K562 (cell line): ENCODE data around the gene SVOP. TPM values are rescaled to one million over a fixed set of nuclear protein-coding genes. Genes with fewer than 3 reads are reported as not detected.
A peak's percentile ranks its signal among the peaks of the same experiment; 100 is the strongest.

ENCODE experiments used
- FOXJ2 ChIP-seq: fragments of 200-800 bp; sonication (Bioruptor generic); IDR thresholded peaks from 2 replicates; pipeline ENCODE4 v1.6.1; 2016; ENCODE audit warnings: missing genetic modification characterization, missing compliant biosample characterization
- IFI16 ChIP-seq: fragments of 250-450 bp; sonication (Bioruptor Pico); IDR thresholded peaks from 2 replicates; pipeline ENCODE4 v2.1.2; 2022; ENCODE audit warnings: mild to moderate bottlenecking, inconsistent platforms
- MAFK ChIP-seq: IDR thresholded peaks from 2 replicates; pipeline ENCODE4 v1.6.1; 2011; ENCODE audit warnings: low read length, improper control_type of control experiment
- PHF8 ChIP-seq: fragments of 200-600 bp; sonication (generic); IDR thresholded peaks from 2 replicates; pipeline ENCODE4 v1.6.1; 2012; ENCODE audit warnings: mixed run types, mild to moderate bottlenecking, inconsistent platforms, low read length, moderate library complexity, borderline replicate concordance
- POLR2AphosphoS5 ChIP-seq: IDR thresholded peaks from 2 replicates; pipeline ENCODE4 v1.6.1; 2011; ENCODE audit warnings: mild to moderate bottlenecking, low read depth, low read length, moderate library complexity; ENCODE audit not compliant: control insufficient read depth, insufficient read depth
- POLR3A ChIP-seq: IDR thresholded peaks from 2 replicates; pipeline ENCODE4 v1.6.1; 2011; ENCODE audit warnings: borderline replicate concordance, mild to moderate bottlenecking, moderate library complexity; ENCODE audit not compliant: insufficient read length, insufficient read depth; ENCODE audit errors: extremely low read depth
- PRMT5 ChIP-seq: sonication (generic); formaldehyde crosslinking; IDR thresholded peaks from 2 replicates; pipeline ENCODE4 v1.5.0; 2020; ENCODE audit warnings: missing genetic modification reagents
- PYGO2 ChIP-seq: fragments of 450-650 bp; IDR thresholded peaks from 2 replicates; pipeline ENCODE4 v1.6.1; 2016; ENCODE audit warnings: mild to moderate bottlenecking, missing genetic modification characterization, moderate library complexity, missing compliant biosample characterization
- RFX1 ChIP-seq: fragments of 450-650 bp; IDR thresholded peaks from 2 replicates; pipeline ENCODE4 v1.6.1; 2016; ENCODE audit warnings: mild to moderate bottlenecking, moderate library complexity
- SAFB ChIP-seq: fragments of 200-400 bp; formaldehyde crosslinking; IDR thresholded peaks from 2 replicates; pipeline ENCODE4 v1.6.1; 2017; ENCODE audit warnings: low read depth, low read length, borderline replicate concordance
- SMAD1 ChIP-seq: fragments of 150-350 bp; IDR thresholded peaks from 2 replicates; pipeline ENCODE4 v1.6.1; 2014; ENCODE audit warnings: low read length, low read depth; ENCODE audit not compliant: partially characterized antibody
- TEAD1 ChIP-seq, 2 experiments: fragments of 450-650 bp in 1 of 2; sonication (generic) in 1 of 2; formaldehyde crosslinking; IDR thresholded peaks; 2 replicates each; pipeline versions ENCODE4 v1.4.0 to v1.8.0; 2020 to 2022; ENCODE audit warnings: mild to moderate bottlenecking in 2 of 2, missing genetic modification reagents in 1 of 2
- TSC22D4 ChIP-seq: fragments of 450-650 bp; IDR thresholded peaks from 2 replicates; pipeline ENCODE4 v1.6.1; 2016; ENCODE audit warnings: missing genetic modification characterization, missing biosample characterization, control low read depth
- ZC3H4 ChIP-seq: sonication (generic); formaldehyde crosslinking; IDR thresholded peaks from 2 replicates; pipeline ENCODE4 v1.9.0; 2021; ENCODE audit warnings: missing genetic modification reagents, borderline replicate concordance
- ZNF146 ChIP-seq: IDR thresholded peaks from one replicate; pipeline ENCODE4 v1.6.1; 2018; ENCODE audit warnings: missing compliant biosample characterization; ENCODE audit not compliant: unreplicated experiment
- ZNF239 ChIP-seq: fragments of 250-450 bp; sonication (Bioruptor Pico); IDR thresholded peaks from 2 replicates; pipeline ENCODE4 v1.4.0; 2020; ENCODE audit warnings: mild to moderate bottlenecking
- ZNF589 ChIP-seq: fragments of 200-800 bp; sonication (Bioruptor generic); IDR thresholded peaks from 2 replicates; pipeline ENCODE4 v1.6.1; 2016; ENCODE audit warnings: low read depth, missing genetic modification characterization, missing compliant biosample characterization
- polyA plus RNA-seq, 8 experiments: library from polyadenylated mRNA; depleted of rRNA in 4 of 8; stranded (reverse) in 5 of 8; unstranded in 3 of 8; fragments of >200 nt; fragmentation: Nextera tagmentation in 2 of 8; fragmentation: Illumina TruSeq in 1 of 8; extraction: Ambion mirVana in 2 of 8; extraction: Trizol in 1 of 8; gene quantifications; 2 replicates each; pipeline versions ENCODE4 v1.2.1 to v1.2.3, GENCODE V29; 2011 to 2014; ENCODE audit warnings: inconsistent platforms in 1 of 8, missing spikeins in 1 of 8
- total RNA-seq, 7 experiments: library from RNA; depleted of rRNA in 6 of 7; stranded (reverse); fragments of >200 nt in 6 of 7; fragmentation: Illumina TruSeq in 2 of 7; extraction: Trizol in 2 of 7; gene quantifications; 2 replicates each; pipeline versions ENCODE4 v1.2.1 to v1.2.3, GENCODE V29; 2011 to 2021; ENCODE audit warnings: low replicate concordance in 1 of 7
- TF ChIP-seq, protein P1 (sequence below): fragments of 450-650 bp; IDR thresholded peaks from 2 replicates; pipeline ENCODE4 v1.6.1; 2014; ENCODE audit warnings: low read depth, mild to moderate bottlenecking, moderate library complexity, borderline replicate concordance
- TF ChIP-seq, protein P2 (sequence below), 2 experiments: fragments of 450-650 bp in 1 of 2; sonication (generic) in 1 of 2; formaldehyde crosslinking; conservative IDR thresholded peaks; 2 replicates each; pipeline versions ENCODE4 v1.4.0 to v1.8.1; 2020 to 2022; ENCODE audit warnings: mild to moderate bottlenecking in 1 of 2, missing genetic modification reagents in 1 of 2
- TF ChIP-seq, protein P3 (sequence below): fragments of 250-450 bp; sonication (Bioruptor Pico); IDR thresholded peaks from 2 replicates; pipeline ENCODE4 v1.5.1; 2021; ENCODE audit warnings: mild to moderate bottlenecking
- TF ChIP-seq, protein P4 (sequence below), 2 experiments: fragments of 450-650 bp in 1 of 2; sonication (generic) in 1 of 2; formaldehyde crosslinking in 1 of 2; IDR thresholded peaks in 1 of 2; conservative IDR thresholded peaks in 1 of 2; 2 replicates each; pipeline versions ENCODE4 v1.6.1 to v1.8.1; 2016 to 2023; ENCODE audit warnings: mild to moderate bottlenecking in 2 of 2, moderate library complexity in 2 of 2, inconsistent platforms in 1 of 2, missing genetic modification reagents in 1 of 2

Gene SVOP
- total and polyA plus RNA-seq, 9 of the 15 experiments (the other 6 are each of a cell fraction or from before 2014, with no cell fraction given) = 0.01 to 0.09 (median 0.06) TPM; not detected in 1

DNA sequence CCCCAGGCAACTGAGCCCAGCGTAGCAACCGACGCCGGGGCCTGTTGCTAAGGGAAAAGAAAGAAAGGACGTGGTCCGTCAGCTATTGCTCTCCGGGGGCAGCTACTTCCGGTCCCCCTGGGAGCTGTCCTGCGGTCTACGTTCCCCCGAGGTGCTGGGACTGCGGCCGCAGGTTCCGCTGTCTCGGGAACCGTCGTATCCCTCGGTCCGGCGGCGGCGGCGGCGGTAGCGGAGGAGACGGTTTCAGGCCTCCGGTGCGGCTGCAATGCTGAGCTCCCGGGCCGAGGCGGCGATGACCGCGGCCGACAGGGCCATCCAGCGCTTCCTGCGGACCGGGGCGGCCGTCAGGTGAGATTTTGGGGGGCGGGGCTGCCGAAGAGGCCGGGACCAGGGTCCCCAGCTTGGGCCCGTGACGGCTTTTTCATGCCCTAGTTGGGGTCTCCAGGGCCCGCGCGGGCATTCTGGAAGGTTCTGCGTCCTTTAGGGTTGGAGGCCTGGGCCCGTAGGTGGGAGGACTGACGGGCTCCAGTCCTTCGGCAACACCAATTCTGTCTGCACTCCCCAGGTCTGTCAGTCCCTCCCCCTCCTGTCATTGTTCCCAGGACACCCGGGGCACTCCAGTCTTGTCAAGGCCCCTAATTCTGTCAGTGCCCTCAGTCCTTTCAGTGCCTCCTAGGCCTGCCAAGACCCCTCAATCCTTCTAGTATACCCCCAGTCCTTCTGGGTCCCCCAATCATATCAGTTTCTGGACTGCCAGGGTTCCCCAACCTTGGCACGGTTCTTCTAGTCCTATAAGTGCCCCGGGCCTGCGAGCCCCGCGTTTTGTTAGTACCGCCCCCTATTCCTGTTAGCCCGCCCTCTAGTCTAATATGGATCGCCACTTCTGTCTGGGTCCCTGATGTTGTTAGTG, 31.8 kb upstream of the SVOP start, which contains the start of gene USP30 (continued):
- peak; percentile 59; the same call in 1 of the 2 replicates for TF ChIP-seq PYGO2 (tag)
- no peak for TF ChIP-seq SAFB
- TF ChIP-seq, protein P1, sequence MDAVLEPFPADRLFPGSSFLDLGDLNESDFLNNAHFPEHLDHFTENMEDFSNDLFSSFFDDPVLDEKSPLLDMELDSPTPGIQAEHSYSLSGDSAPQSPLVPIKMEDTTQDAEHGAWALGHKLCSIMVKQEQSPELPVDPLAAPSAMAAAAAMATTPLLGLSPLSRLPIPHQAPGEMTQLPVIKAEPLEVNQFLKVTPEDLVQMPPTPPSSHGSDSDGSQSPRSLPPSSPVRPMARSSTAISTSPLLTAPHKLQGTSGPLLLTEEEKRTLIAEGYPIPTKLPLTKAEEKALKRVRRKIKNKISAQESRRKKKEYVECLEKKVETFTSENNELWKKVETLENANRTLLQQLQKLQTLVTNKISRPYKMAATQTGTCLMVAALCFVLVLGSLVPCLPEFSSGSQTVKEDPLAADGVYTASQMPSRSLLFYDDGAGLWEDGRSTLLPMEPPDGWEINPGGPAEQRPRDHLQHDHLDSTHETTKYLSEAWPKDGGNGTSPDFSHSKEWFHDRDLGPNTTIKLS = no peak
- TF ChIP-seq, protein P2, sequence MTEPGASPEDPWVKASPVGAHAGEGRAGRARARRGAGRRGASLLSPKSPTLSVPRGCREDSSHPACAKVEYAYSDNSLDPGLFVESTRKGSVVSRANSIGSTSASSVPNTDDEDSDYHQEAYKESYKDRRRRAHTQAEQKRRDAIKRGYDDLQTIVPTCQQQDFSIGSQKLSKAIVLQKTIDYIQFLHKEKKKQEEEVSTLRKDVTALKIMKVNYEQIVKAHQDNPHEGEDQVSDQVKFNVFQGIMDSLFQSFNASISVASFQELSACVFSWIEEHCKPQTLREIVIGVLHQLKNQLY (CRISPR knock-in tag; conservative IDR thresholded peaks at IDR 0.05) = no peak
- TF ChIP-seq ZNF589 (CRISPR knock-in tag) = no peak
- no peak for TF ChIP-seq TSC22D4
- TF ChIP-seq RFX1 = peak; percentile 98
- TF ChIP-seq FOXJ2 = no peak
- no peak for TF ChIP-seq IFI16 (CRISPR knock-in tag)
- no peak for TF ChIP-seq ZNF239 (CRISPR knock-in tag)
- TF ChIP-seq, protein P3, sequence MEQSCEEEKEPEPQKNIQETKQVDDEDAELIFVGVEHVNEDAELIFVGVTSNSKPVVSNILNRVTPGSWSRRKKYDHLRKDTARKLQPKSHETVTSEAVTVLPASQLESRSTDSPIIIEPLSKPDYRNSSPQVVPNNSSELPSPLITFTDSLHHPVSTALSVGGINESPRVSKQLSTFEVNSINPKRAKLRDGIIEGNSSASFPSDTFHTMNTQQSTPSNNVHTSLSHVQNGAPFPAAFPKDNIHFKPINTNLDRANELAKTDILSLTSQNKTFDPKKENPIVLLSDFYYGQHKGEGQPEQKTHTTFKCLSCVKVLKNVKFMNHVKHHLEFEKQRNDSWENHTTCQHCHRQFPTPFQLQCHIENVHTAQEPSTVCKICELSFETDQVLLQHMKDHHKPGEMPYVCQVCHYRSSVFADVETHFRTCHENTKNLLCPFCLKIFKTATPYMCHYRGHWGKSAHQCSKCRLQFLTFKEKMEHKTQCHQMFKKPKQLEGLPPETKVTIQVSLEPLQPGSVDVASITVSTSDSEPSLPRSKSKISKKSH (CRISPR knock-in tag) = no peak
- TF ChIP-seq SMAD1 = no peak
- TF ChIP-seq MAFK = peak; percentile 21; the same call in 1 of the 2 replicates
- TF ChIP-seq TEAD1 (CRISPR knock-in tag; IDR thresholded peaks at IDR 0.05) = peak; percentile 55 to 76; a peak in 1 of 4 replicates
- TF ChIP-seq PRMT5 (CRISPR knock-in tag) = no peak
- no peak for TF ChIP-seq POLR2AphosphoS5
- TF ChIP-seq, protein P4, sequence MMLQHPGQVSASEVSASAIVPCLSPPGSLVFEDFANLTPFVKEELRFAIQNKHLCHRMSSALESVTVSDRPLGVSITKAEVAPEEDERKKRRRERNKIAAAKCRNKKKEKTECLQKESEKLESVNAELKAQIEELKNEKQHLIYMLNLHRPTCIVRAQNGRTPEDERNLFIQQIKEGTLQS (IDR thresholded peaks at IDR 0.05) = no peak
- TF ChIP-seq, protein P4 (CRISPR knock-in tag; conservative IDR thresholded peaks at IDR 0.05) = peak; percentile 74; the same call in 1 of the 2 replicates
- peak; percentile 73; the same call in 1 of the 2 replicates for TF ChIP-seq PHF8
- TF ChIP-seq ZNF146 (CRISPR knock-in tag) = no peak
- TF ChIP-seq ZC3H4 (CRISPR knock-in tag) = no peak
- no peak for TF ChIP-seq POLR3A
